Endothelial cell of umbilical vein (primary cell): ENCODE data around the gene NAPB.

ENCODE experiments used
- EZH2 ChIP-seq: IDR thresholded peaks from 2 replicates; pipeline ENCODE4 v1.6.1; 2012; ENCODE audit warnings: borderline replicate concordance, low read depth, mild to moderate bottlenecking, moderate library complexity, low read length, inconsistent platforms; ENCODE audit not compliant: severe bottlenecking
- POLR2A ChIP-seq: IDR thresholded peaks from 2 replicates; pipeline ENCODE4 v1.6.1; 2012; ENCODE audit warnings: low read depth, mild to moderate bottlenecking, control low read depth, low read length

DNA sequence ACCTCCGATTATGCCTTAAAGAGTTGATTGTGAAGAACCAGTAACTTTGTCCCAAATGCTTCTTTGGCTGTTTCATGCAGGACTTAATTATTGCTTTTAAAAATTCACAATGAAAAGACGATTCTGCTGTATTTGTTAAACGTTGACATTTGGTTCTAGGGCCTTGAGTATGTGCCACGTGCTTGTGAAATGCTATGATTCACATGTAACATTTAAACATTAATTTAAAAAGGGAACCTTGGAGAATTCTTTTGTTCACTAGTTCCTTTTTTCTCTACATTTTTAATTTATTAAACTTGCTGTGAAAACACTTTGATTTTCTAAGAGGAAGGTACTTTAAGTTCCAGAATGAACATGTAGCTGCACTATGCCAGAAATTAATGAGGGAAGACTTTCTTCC lies 49.8 kb downstream of the NAPB start:
- no peak for TF ChIP-seq POLR2A
- TF ChIP-seq EZH2, result no peak
